Measurements from ENCODE around the gene ADAR. TPM values are rescaled to one million over a fixed set of nuclear protein-coding genes. Genes with fewer than 3 reads are reported as not detected.

The ADAR gene
- total RNA-seq, 2 experiments from 2014 or later, result 261 to 267 TPM

DNA sequence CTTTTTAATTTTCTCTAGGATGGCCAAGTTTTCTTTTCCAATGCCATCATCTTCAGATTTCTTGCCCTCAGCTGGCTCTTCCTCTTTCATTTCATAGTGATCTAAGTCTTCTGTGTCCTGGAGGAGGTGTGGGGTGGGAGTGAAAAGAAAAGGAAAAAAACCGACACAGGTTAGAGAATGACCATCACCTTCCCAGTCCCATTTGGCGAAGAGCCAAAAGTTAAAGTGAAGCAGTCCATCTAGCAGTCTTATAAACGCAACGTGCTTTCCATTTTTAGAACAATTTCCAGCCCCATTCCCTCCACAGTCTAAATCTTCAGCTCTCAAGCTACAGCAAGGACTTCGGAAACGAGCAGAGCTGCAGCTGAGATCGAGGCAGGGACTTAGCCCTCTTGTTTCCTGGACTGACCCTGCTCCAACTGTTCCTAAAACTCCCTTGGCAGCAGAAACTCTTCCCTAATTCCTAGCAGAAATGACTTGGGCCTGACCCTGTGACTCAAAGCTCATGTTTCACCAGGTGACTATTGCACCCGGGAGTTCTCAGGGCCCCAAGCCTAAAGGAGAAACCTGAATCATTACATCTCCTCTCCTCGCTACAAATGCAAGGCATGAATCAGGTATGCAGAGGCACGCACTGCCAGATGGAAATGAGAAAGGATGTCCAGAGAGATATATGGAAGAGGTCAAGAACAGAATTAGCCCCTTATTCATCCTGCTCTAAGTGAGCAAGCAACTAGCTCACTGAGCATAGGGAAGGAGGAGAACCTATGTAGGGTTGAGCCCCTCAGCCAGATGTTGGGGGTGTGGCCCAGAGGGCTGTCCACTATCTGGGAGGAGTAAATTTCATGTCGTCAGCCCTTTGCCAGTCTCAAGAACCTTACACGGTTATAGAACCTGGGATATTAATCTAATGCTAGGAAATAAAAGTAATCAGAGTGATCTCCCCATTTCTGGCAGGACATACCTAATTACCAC lies 54.6 kb downstream of the ADAR start:
- ATAC-seq (no peak), DNase-seq (no peak)
- Mint-ChIP-seq H3K36me3 (ENCODE audit: low read depth) (peaks cover 57% of the 10 kb centered on the region), H3K27ac (no peak overlapping the region), H3K9me3 (no peaks in the 10 kb centered on the region), H3K4me1 (ENCODE audit: low read depth) (peaks cover 29% of the 10 kb centered on the region), H3K27me3 (no peaks in the 10 kb centered on the region), H3K4me3 (no peak overlapping the region)
- ChIA-PET CTCF (interaction anchor here (0.9 to 7.1 kb wide), 6 partner anchors 7 to 88 kb away, joined by 3 to 53 read pairs (median 4); no protein-coding TSS in a partner anchor), POLR2A (interaction anchor here (0.9 kb wide), 1 partner anchor 10 kb away, joined by 3 read pairs; no protein-coding TSS in a partner anchor)
- TF ChIP-seq, protein P1, sequence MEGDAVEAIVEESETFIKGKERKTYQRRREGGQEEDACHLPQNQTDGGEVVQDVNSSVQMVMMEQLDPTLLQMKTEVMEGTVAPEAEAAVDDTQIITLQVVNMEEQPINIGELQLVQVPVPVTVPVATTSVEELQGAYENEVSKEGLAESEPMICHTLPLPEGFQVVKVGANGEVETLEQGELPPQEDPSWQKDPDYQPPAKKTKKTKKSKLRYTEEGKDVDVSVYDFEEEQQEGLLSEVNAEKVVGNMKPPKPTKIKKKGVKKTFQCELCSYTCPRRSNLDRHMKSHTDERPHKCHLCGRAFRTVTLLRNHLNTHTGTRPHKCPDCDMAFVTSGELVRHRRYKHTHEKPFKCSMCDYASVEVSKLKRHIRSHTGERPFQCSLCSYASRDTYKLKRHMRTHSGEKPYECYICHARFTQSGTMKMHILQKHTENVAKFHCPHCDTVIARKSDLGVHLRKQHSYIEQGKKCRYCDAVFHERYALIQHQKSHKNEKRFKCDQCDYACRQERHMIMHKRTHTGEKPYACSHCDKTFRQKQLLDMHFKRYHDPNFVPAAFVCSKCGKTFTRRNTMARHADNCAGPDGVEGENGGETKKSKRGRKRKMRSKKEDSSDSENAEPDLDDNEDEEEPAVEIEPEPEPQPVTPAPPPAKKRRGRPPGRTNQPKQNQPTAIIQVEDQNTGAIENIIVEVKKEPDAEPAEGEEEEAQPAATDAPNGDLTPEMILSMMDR (IDR thresholded peaks at IDR 0.05), result no peak
- intact Hi-C loops (cut with micrococcal nuclease), result no loop called here

DNA sequence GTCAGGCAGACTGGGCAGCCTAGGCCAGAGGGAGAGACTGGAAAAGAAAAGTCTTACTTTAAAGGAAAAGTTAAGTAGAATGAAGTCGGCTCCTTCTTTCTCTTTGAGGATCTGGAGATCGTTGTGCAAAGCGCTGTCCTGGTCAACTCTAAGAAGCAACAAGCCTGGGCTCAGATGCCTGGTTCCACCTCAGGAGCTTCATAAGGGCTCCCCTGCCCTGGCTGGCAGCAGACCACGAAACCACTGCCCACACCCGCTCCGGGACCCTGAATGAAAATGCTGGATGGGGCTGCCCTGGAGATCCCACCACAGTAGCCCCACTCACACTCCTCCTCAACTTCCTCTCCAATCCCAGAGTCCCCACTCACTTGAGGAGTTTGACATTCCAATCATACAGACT lies 56.0 kb downstream of the ADAR start:
- H3K4me3 Mint-ChIP-seq, result no peak overlapping the region
- DNase-seq, result no peak
- ATAC-seq, result no peak
- peaks cover 50% of the 10 kb centered on the region for H3K36me3 Mint-ChIP-seq (ENCODE audit: low read depth)
- CTCF ChIA-PET, result interaction anchor here (7.1 kb wide), 1 partner anchor 72 kb away, joined by 53 read pairs; no protein-coding TSS in a partner anchor
- no peaks in the 10 kb centered on the region for H3K9me3 Mint-ChIP-seq
- peaks cover 24% of the 10 kb centered on the region for H3K4me1 Mint-ChIP-seq (ENCODE audit: low read depth)
- TF ChIP-seq, protein P1 (IDR thresholded peaks at IDR 0.05), result no peak
- H3K27me3 Mint-ChIP-seq, result no peaks in the 10 kb centered on the region
- POLR2A ChIA-PET, result interaction anchor here (0.8 kb wide), 1 partner anchor 73 kb away, joined by 3 read pairs; no protein-coding TSS in a partner anchor
- intact Hi-C loops (cut with micrococcal nuclease), result no loop called here
- H3K27ac Mint-ChIP-seq, result no peak overlapping the region

DNA sequence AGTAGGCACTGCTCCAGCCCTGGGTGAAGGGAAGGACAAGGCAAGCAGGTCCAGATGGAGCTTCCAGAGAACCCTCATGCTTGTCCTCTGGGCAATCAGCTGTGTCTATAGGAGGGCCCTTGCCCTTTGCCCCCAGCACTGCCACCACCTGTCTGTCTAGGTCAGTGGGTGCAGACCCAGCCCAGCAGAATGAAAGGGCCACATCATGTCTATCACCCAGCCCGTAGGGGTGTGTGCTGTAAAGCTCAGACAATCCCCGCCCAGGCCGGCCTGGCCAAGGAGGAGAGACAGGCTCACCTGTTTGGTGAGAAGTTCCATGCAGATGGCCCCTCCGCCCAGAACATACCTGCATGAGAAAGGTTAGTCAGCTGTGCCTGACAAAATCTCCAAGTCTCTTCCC lies 56.5 kb downstream of the ADAR start:
- TF ChIP-seq, protein P1 (IDR thresholded peaks at IDR 0.05), result no peak
- H3K27me3 Mint-ChIP-seq, result no peaks in the 10 kb centered on the region
- CTCF ChIA-PET, result interaction anchor here (0.9 to 7.1 kb wide), 2 partner anchors 9 to 71 kb away, joined by 3 to 53 read pairs; no protein-coding TSS in a partner anchor
- no peak overlapping the region for H3K4me3 Mint-ChIP-seq
- H3K27ac Mint-ChIP-seq, result no peak overlapping the region
- POLR2A ChIA-PET, result no interaction called here
- peaks cover 20% of the 10 kb centered on the region for H3K4me1 Mint-ChIP-seq (ENCODE audit: low read depth)
- DNase-seq, result no peak
- intact Hi-C loops (cut with micrococcal nuclease), result no loop called here
- no peak for ATAC-seq
- H3K9me3 Mint-ChIP-seq, result no peaks in the 10 kb centered on the region
- peaks cover 50% of the 10 kb centered on the region for H3K36me3 Mint-ChIP-seq (ENCODE audit: low read depth)

DNA sequence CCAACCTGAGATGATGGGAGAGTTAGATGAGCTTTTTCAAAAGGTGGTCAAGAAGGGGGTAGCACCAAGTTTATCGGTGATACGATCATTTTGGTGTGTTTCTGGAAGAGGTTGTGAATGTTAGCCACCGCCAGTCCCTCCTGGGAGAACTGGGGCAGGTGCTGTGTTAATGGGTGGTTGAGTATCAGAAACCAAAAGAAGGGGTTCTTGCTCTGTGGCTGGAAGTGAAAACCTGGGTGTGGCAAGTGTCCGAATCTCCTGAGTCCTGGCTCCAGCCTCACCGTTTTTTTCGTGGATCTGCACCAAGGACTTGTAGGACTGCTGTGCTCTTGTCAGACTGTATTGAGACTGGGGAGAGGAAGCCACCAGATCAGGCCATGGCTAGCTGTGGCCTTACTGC lies 57.3 kb downstream of the ADAR start:
- Mint-ChIP-seq H3K9me3 (no peaks in the 10 kb centered on the region), H3K4me3 (no peak overlapping the region), H3K36me3 (ENCODE audit: low read depth) (peaks cover 45% of the 10 kb centered on the region), H3K27ac (no peak overlapping the region), H3K27me3 (no peaks in the 10 kb centered on the region), H3K4me1 (ENCODE audit: low read depth) (peaks cover 12% of the 10 kb centered on the region)
- no peak for ATAC-seq
- POLR2A ChIA-PET, result interaction anchor here (0.7 kb wide), 1 partner anchor 13 kb away, joined by 3 read pairs; no protein-coding TSS in a partner anchor
- TF ChIP-seq, protein P1 (IDR thresholded peaks at IDR 0.05), result no peak
- DNase-seq, result no peak
- intact Hi-C loops (cut with micrococcal nuclease), result no loop called here
- CTCF ChIA-PET, result interaction anchor here (0.9 to 7.1 kb wide), 2 partner anchors 9 to 71 kb away, joined by 3 to 53 read pairs; no protein-coding TSS in a partner anchor

DNA sequence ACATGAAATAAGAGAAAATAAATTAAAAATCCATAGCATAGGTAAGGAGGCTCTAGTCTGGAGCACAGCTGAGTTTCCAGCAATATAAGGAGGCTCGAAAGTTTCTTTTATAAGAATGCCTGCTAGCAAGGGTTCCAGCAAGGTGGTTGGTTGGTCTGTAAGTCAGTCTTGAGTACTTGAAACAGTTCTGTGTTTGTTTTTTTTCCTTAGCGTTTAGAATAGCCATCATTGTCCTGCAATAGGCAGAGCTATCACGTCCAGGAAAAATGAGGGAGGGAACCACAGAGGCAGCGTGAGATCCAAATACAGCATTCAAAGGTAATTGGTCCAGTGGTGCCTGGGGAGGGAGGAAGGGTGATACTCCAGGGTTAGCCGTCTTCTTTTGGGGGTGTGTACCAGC lies 57.9 kb downstream of the ADAR start:
- intact Hi-C loops (cut with micrococcal nuclease), result no loop called here
- ATAC-seq (no peak), DNase-seq (no peak)
- Mint-ChIP-seq H3K27me3 (no peaks in the 10 kb centered on the region), H3K9me3 (no peaks in the 10 kb centered on the region), H3K4me1 (ENCODE audit: low read depth) (peaks cover 12% of the 10 kb centered on the region), H3K4me3 (no peak overlapping the region), H3K27ac (no peak overlapping the region), H3K36me3 (ENCODE audit: low read depth) (peaks cover 40% of the 10 kb centered on the region)
- TF ChIP-seq, protein P1 (IDR thresholded peaks at IDR 0.05), result no peak
- ChIA-PET POLR2A (no interaction called here), CTCF (interaction anchor here (7.1 kb wide), 1 partner anchor 70 kb away, joined by 53 read pairs; no protein-coding TSS in a partner anchor)
